ENCODE measurements around the gene BTBD7. TPM values are rescaled to one million over a fixed set of nuclear protein-coding genes. Genes with fewer than 3 reads are reported as not detected.

Gene BTBD7, protein sequence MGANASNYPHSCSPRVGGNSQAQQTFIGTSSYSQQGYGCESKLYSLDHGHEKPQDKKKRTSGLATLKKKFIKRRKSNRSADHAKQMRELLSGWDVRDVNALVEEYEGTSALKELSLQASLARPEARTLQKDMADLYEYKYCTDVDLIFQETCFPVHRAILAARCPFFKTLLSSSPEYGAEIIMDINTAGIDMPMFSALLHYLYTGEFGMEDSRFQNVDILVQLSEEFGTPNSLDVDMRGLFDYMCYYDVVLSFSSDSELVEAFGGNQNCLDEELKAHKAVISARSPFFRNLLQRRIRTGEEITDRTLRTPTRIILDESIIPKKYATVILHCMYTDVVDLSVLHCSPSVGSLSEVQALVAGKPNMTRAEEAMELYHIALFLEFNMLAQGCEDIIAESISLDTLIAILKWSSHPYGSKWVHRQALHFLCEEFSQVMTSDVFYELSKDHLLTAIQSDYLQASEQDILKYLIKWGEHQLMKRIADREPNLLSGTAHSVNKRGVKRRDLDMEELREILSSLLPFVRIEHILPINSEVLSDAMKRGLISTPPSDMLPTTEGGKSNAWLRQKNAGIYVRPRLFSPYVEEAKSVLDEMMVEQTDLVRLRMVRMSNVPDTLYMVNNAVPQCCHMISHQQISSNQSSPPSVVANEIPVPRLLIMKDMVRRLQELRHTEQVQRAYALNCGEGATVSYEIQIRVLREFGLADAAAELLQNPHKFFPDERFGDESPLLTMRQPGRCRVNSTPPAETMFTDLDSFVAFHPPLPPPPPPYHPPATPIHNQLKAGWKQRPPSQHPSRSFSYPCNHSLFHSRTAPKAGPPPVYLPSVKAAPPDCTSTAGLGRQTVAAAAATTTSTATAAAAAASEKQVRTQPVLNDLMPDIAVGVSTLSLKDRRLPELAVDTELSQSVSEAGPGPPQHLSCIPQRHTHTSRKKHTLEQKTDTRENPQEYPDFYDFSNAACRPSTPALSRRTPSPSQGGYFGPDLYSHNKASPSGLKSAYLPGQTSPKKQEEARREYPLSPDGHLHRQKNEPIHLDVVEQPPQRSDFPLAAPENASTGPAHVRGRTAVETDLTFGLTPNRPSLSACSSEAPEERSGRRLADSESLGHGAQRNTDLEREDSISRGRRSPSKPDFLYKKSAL
- total RNA-seq, result 10 to 100 TPM; 16.3 to 25.1 TPM

DNA sequence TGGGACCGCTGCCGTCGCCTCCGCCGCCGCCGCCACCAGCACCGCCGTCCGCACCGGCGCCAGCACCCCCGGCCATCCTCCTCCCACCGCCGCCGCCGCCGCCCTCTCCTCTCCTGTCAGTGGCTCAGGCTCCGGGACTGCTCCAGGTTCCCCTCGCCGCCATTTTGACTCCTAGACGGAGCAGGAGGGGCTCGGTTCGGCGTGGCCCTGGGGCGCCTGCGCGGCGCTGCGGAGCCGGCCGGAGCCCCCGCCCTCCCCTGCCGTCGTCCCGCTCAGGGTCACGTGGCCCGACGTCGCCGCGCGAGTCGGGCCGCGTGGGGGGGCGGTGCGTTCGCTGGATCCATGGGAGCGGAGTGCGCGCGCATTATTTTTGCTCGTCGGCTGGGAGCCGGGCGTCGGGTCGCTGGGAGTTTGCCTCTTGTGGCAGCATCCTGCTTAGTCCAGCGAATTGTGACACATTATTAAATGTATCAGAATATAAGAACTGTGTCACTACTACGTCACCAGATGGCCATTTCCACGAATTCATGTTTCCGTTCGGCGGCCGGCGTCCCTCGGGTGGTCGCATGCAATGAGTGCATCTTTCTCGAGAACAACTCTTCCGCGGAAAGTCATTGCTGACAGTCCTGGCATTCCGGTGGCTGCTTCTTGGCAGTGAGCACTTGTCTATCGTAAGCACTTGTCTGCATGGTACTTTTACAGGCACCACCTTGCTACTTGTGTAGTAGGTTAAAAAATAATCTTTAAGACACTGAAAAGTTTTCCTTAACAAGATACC, at the start of gene BTBD7:
Gene BTBD7 (minus strand): TSS at position 184 of the 778 bp plus-strand sequence. CDS start 36,985 bp downstream, outside the sequence.
- Histone ChIP-seq H3K27ac (peak within 1 kb of the TSS; percentile 92 to 98 (median 97)), H3K36me3 (replicated peaks in 1 of 2; ENCODE audit: insufficient read depth in 1 of 2, low read depth in 2 of 2) (no peaks in the 10 kb centered on the region), H3K4me3 (peak within 1 kb of the TSS; percentile 53 to 64), H3K27me3 (no peaks in the 10 kb centered on the region), H3K9me3 (no peaks in the 10 kb centered on the region), H3K4me1 (peaks cover 41% of the 10 kb centered on the region)
- DNase-seq (peak; percentile 96 to 97 (median 97)), ATAC-seq (peak; percentile 93)
- TF ChIP-seq, protein P1, sequence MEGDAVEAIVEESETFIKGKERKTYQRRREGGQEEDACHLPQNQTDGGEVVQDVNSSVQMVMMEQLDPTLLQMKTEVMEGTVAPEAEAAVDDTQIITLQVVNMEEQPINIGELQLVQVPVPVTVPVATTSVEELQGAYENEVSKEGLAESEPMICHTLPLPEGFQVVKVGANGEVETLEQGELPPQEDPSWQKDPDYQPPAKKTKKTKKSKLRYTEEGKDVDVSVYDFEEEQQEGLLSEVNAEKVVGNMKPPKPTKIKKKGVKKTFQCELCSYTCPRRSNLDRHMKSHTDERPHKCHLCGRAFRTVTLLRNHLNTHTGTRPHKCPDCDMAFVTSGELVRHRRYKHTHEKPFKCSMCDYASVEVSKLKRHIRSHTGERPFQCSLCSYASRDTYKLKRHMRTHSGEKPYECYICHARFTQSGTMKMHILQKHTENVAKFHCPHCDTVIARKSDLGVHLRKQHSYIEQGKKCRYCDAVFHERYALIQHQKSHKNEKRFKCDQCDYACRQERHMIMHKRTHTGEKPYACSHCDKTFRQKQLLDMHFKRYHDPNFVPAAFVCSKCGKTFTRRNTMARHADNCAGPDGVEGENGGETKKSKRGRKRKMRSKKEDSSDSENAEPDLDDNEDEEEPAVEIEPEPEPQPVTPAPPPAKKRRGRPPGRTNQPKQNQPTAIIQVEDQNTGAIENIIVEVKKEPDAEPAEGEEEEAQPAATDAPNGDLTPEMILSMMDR (IDR thresholded peaks at IDR 0.05), result peak in 6 of 7 experiments; percentile 15 to 59 (median 48)
- peak; percentile 34 to 55 (median 49) for TF ChIP-seq POLR2A (IDR thresholded peaks at IDR 0.05)
- intact Hi-C loops (cut with DNase I), result no loop called here
- 0% methylated on average over 13 to 64 of the region's 74 CpGs for WGBS, 2 donors

DNA sequence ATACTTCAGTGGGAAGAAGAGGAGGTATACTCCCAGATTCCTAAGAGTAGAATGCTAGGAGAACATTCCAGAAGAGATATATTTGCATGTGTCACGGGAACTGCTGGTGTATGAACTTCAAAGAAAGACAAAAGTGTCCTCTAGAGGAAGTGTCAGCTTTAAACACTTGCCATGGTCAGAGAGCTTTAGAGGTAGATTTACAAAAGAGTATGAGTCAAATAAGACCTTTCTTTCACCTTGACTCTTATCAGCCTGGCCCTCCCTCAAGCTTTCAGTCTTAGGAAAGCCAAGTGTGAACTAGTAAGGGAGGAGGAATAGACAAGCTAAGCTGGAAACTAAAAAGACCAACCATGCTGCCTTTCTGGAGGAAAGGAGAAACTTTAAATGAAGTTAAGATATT, 48.8 kb upstream of the BTBD7 start:
- H3K9me3 ChIP-seq, result no peaks in the 10 kb centered on the region
- no peak overlapping the region for H3K4me3 ChIP-seq
- ATAC-seq (no peak), DNase-seq (no peak)
- intact Hi-C loops (cut with DNase I), result no loop called here
- no peaks in the 10 kb centered on the region for H3K27me3 ChIP-seq
- 41 to 45% methylated on average over 1 of the region's 1 CpG for WGBS, 2 donors
- no peaks in the 10 kb centered on the region for H3K4me1 ChIP-seq
- no peaks in the 10 kb centered on the region for H3K36me3 ChIP-seq (replicated peaks in 1 of 2; ENCODE audit: insufficient read depth in 1 of 2, low read depth in 2 of 2)
- TF ChIP-seq, protein P1 (IDR thresholded peaks at IDR 0.05), result no peak
- no peak for TF ChIP-seq POLR2A (IDR thresholded peaks at IDR 0.05)
- no peak overlapping the region for H3K27ac ChIP-seq

DNA sequence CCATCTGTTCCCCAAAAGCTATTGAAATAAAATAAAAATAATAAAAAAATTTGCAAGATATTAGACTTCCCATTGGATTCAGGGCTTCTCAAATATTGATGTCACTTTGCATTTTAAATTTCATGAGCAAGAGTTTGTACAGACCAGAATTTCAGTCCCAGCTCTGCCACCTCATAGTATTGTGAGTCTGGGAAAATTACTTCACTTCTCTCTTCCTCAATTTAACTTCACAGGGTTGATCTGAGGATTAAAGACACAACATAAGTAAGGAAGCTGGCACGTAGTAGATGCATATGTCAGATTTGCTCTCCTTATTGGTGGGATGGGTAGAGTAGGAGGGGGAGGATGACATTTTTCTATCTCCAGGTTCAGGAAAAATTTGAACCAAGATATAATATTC, 47.0 kb upstream of the BTBD7 start:
- ATAC-seq (no peak), DNase-seq (no peak)
- Histone ChIP-seq H3K9me3 (no peaks in the 10 kb centered on the region), H3K4me1 (no peaks in the 10 kb centered on the region), H3K27me3 (no peaks in the 10 kb centered on the region), H3K36me3 (replicated peaks in 1 of 2; ENCODE audit: insufficient read depth in 1 of 2, low read depth in 2 of 2) (no peaks in the 10 kb centered on the region), H3K27ac (no peak overlapping the region), H3K4me3 (no peak overlapping the region)
- intact Hi-C loops (cut with DNase I), result no loop called here
- TF ChIP-seq POLR2A (IDR thresholded peaks at IDR 0.05), result no peak
- TF ChIP-seq, protein P1 (IDR thresholded peaks at IDR 0.05), result no peak
- whole genome bisulfite sequencing, 2 donors, result 72 to 73% methylated on average over 1 of the region's 1 CpG

DNA sequence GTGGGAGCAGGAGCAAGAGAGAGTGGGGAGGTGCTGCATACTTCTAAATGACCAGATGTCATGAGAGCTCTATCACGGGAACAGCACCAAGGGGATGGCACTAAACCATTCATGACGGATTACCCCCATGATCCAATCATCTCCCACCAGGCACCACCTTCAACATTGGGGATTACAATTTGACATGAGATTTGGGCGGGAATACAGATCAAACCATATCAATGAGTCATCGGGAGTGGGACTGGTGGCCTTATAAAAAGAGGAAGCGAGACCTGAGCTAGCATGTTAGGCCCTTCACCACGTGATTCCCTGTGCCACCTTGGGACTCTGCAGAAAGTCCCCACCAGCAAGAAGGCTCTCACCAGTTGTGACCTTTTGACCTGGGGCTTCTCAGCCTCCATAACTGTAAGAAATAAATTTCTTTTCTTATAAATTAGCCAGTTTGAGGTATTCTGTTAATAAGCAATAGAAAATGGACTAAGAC, 42.9 kb upstream of the BTBD7 start:
- TF ChIP-seq POLR2A (IDR thresholded peaks at IDR 0.05), result no peak
- TF ChIP-seq, protein P1 (IDR thresholded peaks at IDR 0.05), result no peak
- 77 to 86% methylated on average over 6 of the region's 6 CpGs for WGBS, 2 donors
- H3K27me3 ChIP-seq, result no peaks in the 10 kb centered on the region
- intact Hi-C loops (cut with DNase I), result no loop called here
- H3K4me1 ChIP-seq, result no peaks in the 10 kb centered on the region
- no peaks in the 10 kb centered on the region for H3K36me3 ChIP-seq (replicated peaks in 1 of 2; ENCODE audit: insufficient read depth in 1 of 2, low read depth in 2 of 2)
- no peak overlapping the region for H3K4me3 ChIP-seq
- no peaks in the 10 kb centered on the region for H3K9me3 ChIP-seq
- no peak overlapping the region for H3K27ac ChIP-seq
- no peak for ATAC-seq
- DNase-seq, result no peak
